ENCODE measurements around the gene DROSHA. TPM values are rescaled to one million over a fixed set of nuclear protein-coding genes. Genes with fewer than 3 reads are reported as not detected.
A peak's percentile ranks its signal among the peaks of the same experiment; 100 is the strongest.

Gene DROSHA
- polyA plus RNA-seq, 2 of the 4 experiments (the other 2 are of a cell fraction): 49.1 to 105 TPM

DNA sequence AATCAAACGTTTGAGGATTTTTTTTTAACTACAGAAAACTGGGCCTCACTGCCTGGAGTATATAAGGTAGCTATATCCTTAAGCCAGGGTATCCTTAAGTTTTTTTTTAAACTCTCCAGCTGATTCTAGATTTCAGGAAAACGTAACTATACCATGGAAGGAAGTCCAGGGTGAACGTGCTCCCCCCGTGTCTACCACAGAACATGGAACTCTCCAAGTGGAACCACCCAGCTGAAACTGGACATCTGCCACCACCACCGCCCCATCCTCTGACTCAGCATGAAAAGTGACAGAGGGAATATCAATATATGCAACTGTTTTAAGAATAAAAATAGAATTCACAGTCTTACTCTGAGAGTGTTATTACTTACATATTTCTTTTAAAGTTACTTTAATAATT lies 61.3 kb downstream of the DROSHA start:
- WGBS (ENCODE audit: missing lambda C conversion rate): 85% methylated on average over 5 of the region's 5 CpGs
- ChIA-PET CTCF (no interaction called here), POLR2A (no interaction called here)
- no peak overlapping the region for H3K27ac ChIP-seq
- no peaks in the 10 kb centered on the region for H3K9me3 ChIP-seq
- FAIRE-seq (no peak), ATAC-seq (no peak), DNase-seq (ENCODE audit: low read depth in 1 of 2, low spot score in 1 of 2) (no peak)
- TF ChIP-seq NFE2L2 (conservative IDR thresholded peaks at IDR 0.05; ENCODE audit: low read length) (no peak), JUNB (IDR thresholded peaks at IDR 0.05) (no peak)
- no peak overlapping the region for H3K4me3 ChIP-seq
- no peak overlapping the region for H3K4me2 ChIP-seq
- no peaks in the 10 kb centered on the region for H3K4me1 ChIP-seq

DNA sequence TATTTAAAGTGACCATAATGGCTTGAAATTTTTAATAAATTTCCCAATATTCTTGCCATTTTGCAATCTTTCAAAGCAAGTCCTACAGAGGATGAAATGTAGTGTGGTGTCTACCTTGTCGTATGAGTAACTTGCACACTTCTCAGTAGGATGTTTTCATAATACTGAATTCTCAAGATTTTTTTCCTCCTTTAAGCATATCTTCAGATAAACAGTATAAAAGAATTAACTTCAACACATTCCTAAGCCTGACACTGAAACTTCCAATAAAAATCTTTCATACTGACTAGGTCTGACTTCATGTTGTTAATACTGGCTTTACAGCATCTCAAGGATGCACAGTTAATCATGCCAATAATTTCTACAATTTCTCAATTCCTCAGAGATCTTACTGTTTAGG lies 62.0 kb downstream of the DROSHA start:
- Histone ChIP-seq H3K4me2 (no peak overlapping the region), H3K27ac (no peak overlapping the region), H3K4me1 (no peaks in the 10 kb centered on the region), H3K9me3 (no peaks in the 10 kb centered on the region), H3K4me3 (no peak overlapping the region)
- 96% methylated on average over 1 of the region's 1 CpG for WGBS (ENCODE audit: missing lambda C conversion rate)
- POLR2A ChIA-PET: no interaction called here
- CTCF ChIA-PET: no interaction called here
- no peak for DNase-seq (ENCODE audit: low read depth in 1 of 2, low spot score in 1 of 2)
- TF ChIP-seq, protein P1, sequence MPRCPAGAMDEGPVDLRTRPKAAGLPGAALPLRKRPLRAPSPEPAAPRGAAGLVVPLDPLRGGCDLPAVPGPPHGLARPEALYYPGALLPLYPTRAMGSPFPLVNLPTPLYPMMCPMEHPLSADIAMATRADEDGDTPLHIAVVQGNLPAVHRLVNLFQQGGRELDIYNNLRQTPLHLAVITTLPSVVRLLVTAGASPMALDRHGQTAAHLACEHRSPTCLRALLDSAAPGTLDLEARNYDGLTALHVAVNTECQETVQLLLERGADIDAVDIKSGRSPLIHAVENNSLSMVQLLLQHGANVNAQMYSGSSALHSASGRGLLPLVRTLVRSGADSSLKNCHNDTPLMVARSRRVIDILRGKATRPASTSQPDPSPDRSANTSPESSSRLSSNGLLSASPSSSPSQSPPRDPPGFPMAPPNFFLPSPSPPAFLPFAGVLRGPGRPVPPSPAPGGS (IDR thresholded peaks at IDR 0.05): no peak
- TF ChIP-seq POLR2AphosphoS2 (conservative IDR thresholded peaks at IDR 0.05; ENCODE audit: low read length): no peak
- no peak for TF ChIP-seq SMC3 (IDR thresholded peaks at IDR 0.05)
- TF ChIP-seq EHMT2 (IDR thresholded peaks at IDR 0.05; ENCODE audit: low read depth): no peak
- TF ChIP-seq MYC (IDR thresholded peaks at IDR 0.05; ENCODE audit: borderline replicate concordance, low read length): no peak
- TF ChIP-seq KDM1A (IDR thresholded peaks at IDR 0.05; ENCODE audit: low read depth): no peak
- TF ChIP-seq, protein P2, sequence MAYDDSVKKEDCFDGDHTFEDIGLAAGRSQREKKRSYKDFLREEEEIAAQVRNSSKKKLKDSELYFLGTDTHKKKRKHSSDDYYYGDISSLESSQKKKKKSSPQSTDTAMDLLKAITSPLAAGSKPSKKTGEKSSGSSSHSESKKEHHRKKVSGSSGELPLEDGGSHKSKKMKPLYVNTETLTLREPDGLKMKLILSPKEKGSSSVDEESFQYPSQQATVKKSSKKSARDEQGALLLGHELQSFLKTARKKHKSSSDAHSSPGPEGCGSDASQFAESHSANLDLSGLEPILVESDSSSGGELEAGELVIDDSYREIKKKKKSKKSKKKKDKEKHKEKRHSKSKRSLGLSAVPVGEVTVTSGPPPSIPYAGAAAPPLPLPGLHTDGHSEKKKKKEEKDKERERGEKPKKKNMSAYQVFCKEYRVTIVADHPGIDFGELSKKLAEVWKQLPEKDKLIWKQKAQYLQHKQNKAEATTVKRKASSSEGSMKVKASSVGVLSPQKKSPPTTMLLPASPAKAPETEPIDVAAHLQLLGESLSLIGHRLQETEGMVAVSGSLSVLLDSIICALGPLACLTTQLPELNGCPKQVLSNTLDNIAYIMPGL (CRISPR knock-in tag; IDR thresholded peaks at IDR 0.05; ENCODE audit: borderline replicate concordance): no peak
- TF ChIP-seq ESRRA (IDR thresholded peaks at IDR 0.05; ENCODE audit: borderline replicate concordance, low read length): no peak
- no peak for TF ChIP-seq CBX8 (IDR thresholded peaks at IDR 0.05)
- no peak for TF ChIP-seq HDAC2 (IDR thresholded peaks at IDR 0.05)
- TF ChIP-seq, protein P3, sequence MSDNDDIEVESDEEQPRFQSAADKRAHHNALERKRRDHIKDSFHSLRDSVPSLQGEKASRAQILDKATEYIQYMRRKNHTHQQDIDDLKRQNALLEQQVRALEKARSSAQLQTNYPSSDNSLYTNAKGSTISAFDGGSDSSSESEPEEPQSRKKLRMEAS (IDR thresholded peaks at IDR 0.05): no peak
- FAIRE-seq: no peak
- ATAC-seq: no peak

DNA sequence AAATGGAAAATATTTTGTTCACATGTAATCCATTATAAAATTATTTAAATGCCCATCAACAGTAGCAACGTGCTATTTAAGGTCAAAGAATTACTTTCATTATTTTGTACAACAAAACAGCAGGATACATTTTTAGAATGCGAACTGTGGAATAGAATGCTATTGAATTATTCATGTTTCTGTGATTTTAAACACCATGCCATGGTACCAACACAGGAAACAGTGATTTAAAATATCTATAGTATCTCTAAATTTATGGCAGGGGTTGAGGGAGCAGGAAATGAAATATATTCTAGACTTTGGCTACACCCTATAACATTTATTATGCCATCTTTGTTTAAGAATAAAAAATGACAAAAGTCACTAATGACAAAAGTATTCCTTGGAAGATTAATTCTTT lies 62.4 kb downstream of the DROSHA start:
- Histone ChIP-seq H3K4me2 (no peak overlapping the region), H3K4me1 (no peaks in the 10 kb centered on the region), H3K27ac (no peak overlapping the region), H3K9me3 (no peaks in the 10 kb centered on the region), H3K4me3 (no peak overlapping the region)
- TF ChIP-seq, protein P4, sequence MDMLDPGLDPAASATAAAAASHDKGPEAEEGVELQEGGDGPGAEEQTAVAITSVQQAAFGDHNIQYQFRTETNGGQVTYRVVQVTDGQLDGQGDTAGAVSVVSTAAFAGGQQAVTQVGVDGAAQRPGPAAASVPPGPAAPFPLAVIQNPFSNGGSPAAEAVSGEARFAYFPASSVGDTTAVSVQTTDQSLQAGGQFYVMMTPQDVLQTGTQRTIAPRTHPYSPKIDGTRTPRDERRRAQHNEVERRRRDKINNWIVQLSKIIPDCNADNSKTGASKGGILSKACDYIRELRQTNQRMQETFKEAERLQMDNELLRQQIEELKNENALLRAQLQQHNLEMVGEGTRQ (IDR thresholded peaks at IDR 0.05): no peak
- TF ChIP-seq KDM5A (IDR thresholded peaks at IDR 0.05): no peak
- TF ChIP-seq CBX8 (IDR thresholded peaks at IDR 0.05): no peak
- no peak for TF ChIP-seq SMC3 (IDR thresholded peaks at IDR 0.05)
- no peak for TF ChIP-seq FOSL2 (IDR thresholded peaks at IDR 0.05)
- TF ChIP-seq FOSL2 (CRISPR knock-in tag; IDR thresholded peaks at IDR 0.05): no peak
- no peak for TF ChIP-seq ZFP36 (IDR thresholded peaks at IDR 0.05; ENCODE audit: borderline replicate concordance, partially characterized antibody)
- DNase-seq (ENCODE audit: low read depth in 1 of 2, low spot score in 1 of 2) (no peak), ATAC-seq (no peak), FAIRE-seq (no peak)
- POLR2A ChIA-PET: no interaction called here
- CTCF ChIA-PET: no interaction called here
- 92% methylated on average over 2 of the region's 2 CpGs for WGBS (ENCODE audit: missing lambda C conversion rate)

DNA sequence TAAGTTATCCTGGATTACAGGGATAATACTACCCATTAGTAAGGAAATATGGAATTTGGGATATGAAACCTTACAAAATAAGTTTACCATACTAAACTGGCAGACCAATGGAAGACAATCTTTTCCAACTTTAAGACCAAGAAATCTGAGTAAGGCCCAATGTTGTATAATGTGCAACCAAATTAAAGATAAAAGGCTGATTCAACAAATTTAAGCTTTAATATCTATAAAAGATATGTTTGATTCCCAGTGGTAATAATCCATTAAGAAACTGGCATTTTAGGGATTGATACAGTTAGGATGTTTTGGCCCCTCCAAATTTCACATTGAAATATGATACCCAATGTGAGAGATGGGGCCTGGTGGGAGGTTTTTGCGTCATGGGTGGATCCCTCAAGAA lies 66.6 kb downstream of the DROSHA start:
- ATAC-seq (no peak), FAIRE-seq (no peak), DNase-seq (ENCODE audit: low read depth in 1 of 2, low spot score in 1 of 2) (no peak)
- 95% methylated on average over 1 of the region's 1 CpG for WGBS (ENCODE audit: missing lambda C conversion rate)
- ChIA-PET POLR2A (no interaction called here), CTCF (no interaction called here)
- TF ChIP-seq MAFK (IDR thresholded peaks at IDR 0.05; ENCODE audit: partially characterized antibody): peak; percentile 49
- no peak for TF ChIP-seq BHLHE40 (IDR thresholded peaks at IDR 0.05; ENCODE audit: low read depth, low read length)
- H3K27ac ChIP-seq: no peak overlapping the region
- H3K4me2 ChIP-seq: no peak overlapping the region
- H3K9me3 ChIP-seq: no peaks in the 10 kb centered on the region
- no peak overlapping the region for H3K4me3 ChIP-seq
- H3K4me1 ChIP-seq: no peaks in the 10 kb centered on the region

All from A549 (cell line).